GM19239 (cell line): ENCODE results near the gene CYBC1.
A peak's percentile ranks its signal among the peaks of the same experiment; 100 is the strongest.

Source experiments
- DNase-seq: peaks from one replicate; pipeline ENCODE4 v3.0.0; 2011; ENCODE audit warnings: low spot score; ENCODE audit not compliant: insufficient read length
- FAIRE-seq: peaks from 2 replicates; lab custom pipeline; 2011; peaks lifted over from hg19 to GRCh38; lab: Jason Lieb, UNC

The CYBC1 gene

DNA sequence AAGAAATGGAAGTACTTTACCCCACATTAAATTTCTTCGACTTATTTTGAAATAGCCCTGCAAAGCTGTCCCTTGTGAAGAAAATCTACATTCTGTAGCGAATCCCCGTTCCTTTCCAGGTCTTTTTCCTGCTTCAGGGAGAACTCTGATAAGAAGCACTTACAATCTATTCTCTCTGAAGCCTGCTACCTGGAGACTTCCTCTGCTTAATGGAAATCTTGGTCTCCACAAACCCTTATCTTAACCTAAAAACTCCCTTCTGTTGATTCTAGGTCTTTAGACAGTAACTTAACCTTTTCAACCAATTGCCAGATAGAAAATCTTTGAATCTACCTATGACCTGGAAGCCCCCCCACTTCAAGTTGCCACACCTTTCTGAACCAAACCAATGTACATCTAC lies 1.6 kb upstream of the CYBC1 start:
- DNase-seq: no peak
- no peak for FAIRE-seq

DNA sequence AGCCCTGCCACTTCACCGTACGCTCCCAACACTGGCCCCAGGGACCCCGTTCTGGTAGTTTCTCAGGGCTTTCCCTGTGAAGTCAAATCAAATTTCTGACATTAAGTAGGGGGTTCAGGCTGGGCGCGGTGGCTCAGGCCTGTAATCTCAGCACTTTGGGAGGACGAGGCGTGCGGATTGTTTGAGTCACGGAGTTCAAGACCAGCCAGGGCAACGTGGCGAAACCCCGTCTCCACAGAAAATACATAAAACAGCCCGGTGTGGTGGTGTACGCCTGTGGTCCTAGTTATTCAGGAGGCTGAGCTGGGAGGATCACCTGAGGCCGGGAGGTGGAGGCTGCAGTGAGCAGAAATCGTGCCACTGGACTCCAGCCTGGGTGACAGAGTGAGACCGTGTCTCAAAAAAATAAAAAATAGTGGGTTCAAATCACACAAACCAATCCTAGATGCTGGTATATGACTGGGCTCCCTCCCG lies 632 bp downstream of the CYBC1 start:
- DNase-seq: no peak
- FAIRE-seq: no peak

DNA sequence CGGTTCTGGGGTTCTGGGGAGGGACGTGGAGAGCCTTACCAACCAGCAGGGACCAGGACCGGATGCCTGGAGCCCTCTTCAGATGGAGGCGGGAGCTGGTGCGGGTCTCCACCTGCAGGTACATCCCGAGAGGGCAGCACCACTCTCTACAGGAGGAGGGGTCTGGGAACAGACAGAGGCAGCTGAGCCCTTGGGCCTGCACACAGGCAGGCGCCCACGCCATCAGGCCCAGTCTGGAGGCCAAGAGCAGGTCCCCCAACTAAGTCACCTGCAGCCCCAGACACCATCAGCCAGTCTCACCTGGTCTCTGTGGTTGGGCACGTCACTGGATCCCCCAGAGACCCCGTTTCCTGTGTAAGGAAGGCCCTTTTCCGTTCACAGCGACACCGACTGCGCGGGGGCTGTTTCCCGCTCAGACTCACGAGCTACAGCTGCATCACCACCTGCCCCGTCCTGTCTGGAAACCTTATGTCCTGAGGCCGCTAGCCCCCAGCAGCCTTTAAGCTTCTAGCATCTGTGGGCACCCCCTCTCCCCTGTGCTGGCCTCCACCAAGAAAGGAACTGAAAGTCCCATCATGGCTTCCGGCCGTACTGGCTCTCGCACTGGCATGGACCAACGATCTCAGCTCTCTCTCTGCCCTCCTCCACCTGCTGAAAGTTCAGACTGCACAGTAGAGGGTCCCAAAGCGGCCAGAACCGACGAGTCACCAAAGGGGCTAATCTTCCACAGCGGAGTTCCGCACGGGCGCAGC lies 1.2 kb downstream of the CYBC1 start:
- no peak for DNase-seq
- FAIRE-seq: peak; percentile 93

DNA sequence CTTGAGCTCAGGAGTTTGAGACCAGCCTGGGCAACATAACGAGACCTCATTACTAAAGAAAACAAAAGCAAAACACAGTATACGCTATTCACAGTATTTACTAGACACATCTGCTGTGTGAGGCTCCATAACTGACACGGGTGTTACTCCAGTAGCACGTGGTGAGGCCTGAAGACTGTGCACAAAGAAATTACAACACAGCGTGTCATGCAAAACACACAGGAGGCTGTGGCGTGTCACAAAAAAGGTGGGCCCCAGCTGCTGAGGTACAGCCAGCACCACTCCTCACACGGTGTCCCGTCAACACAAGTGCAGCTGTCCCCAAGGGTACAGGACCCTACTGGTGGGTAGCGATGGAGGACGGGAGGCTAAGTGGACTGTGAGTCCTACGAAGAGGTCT lies 2.7 kb downstream of the CYBC1 start:
- DNase-seq (no peak), FAIRE-seq (no peak)

DNA sequence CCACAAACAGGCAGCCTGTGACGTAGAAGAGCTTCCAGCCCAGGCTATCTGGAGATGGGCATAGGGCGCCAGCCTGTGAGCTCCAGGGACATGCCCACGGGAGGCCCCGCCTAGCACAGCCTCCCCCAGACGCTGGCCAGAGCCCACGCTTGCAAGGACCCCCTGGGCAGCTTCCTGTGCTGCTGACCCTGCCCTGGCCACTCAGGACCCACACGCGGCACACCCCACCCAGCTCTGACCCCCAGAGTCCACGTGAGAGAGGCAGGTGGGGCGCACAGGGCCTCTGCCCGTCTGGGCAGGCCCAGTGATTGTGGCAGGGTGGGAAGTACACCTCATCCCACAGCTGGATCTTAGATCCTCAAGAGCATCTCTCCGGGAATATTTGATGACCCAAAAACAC lies 3.9 kb downstream of the CYBC1 start:
- FAIRE-seq (no peak), DNase-seq (no peak)

DNA sequence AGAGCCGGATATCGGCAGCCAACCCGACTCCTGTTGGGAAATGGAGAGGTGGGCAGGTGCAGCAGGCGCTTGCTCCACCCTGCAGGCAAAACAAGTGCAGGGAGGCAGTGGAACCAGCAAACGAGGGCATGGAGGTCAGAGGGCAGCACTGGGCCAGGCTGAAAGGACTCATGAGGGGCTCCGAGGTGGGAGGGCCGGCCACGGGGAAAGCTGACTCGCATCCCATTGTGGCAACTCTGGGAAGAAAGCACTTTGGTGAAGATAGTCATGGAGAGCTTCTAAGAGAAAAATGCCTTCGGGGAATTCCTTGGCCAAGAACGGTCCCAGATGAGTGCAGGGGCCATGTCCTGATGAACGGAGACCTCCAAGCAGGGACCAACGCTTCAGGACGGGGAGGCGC lies 4.4 kb downstream of the CYBC1 start:
- FAIRE-seq: no peak

DNA sequence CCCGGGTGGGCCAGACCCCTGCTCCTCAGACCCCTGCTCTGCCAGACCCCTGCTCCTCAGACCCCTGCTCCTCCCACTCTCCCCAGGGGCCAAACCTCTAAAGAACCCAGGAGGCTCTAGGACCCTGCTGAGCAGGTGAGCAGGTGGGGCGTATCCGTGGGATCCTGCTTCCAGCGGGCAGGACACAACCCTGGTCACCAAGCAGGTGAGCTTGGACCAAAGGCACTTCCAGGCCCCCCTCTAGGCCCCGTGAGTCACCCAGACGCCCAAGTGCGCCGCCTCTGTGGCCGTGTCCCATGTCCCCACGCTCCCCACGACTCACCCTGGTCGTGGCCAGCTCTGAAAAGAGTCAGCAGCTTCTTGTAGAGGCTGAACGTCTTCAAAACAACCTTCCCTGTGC lies 5.0 kb downstream of the CYBC1 start:
- FAIRE-seq: no peak

More for the DNA sequence above, 4.4 kb downstream of the CYBC1 start:
- DNase-seq: no peak

DNA sequence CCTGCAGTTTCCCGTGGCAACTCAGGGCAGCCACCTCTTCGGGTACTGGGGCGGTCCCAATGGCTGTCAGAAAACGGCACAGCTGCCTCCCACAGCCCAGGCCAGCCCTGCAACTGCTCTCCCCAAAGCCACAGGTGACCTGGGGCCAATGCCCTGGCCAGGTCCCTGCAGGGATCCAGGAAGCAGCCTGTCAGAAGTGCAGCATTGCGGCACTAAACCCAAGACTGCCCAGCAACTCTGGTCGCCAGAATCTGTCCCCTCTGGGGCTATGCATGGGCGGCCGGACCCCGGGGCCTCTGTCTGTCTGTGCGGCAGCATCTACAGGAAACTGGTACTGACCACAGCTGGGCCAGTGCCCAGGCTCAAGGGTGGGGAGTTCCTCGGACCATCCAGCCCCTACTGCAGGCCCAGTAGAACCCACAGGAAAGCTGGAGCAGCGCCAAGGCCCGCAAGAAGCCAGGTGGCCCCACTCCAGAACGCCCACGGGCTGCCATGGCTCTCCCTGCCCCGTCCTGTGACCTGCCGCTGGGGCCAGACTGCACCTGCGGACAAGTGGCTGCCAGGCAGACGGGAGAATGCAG lies 5.5 kb downstream of the CYBC1 start:
- no peak for FAIRE-seq
- DNase-seq: no peak

More for the DNA sequence above, 5.0 kb downstream of the CYBC1 start:
- DNase-seq: no peak

DNA sequence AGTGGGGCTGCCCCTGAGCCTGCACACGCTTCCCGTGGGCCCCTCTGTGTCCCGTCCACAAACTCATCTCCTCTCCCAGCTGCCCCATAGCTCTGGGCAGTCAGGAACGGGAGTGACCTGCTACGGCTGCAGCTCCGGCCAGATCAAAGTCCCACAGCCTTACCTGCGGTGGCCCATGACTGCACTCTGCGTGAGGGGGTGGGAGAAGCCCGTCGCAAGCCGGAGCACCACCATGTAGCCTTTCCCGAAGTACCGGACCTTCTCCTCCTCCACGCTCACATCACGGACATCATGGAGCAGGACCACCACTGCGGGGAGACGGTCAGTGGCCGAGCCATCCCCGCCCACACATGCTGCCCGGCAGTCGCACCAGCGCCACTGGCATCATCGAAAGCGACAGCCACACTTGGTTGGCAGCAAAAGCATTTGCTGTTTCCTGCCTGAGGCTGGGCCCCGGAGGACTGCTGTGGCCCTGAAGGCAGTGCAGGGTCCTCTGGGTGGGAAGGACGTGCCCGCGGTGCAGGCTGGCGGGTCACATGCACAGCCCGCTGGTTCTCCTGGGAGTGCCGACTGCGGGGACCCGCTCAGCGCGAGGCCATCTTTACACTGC lies 6.2 kb downstream of the CYBC1 start:
- FAIRE-seq: no peak

DNA sequence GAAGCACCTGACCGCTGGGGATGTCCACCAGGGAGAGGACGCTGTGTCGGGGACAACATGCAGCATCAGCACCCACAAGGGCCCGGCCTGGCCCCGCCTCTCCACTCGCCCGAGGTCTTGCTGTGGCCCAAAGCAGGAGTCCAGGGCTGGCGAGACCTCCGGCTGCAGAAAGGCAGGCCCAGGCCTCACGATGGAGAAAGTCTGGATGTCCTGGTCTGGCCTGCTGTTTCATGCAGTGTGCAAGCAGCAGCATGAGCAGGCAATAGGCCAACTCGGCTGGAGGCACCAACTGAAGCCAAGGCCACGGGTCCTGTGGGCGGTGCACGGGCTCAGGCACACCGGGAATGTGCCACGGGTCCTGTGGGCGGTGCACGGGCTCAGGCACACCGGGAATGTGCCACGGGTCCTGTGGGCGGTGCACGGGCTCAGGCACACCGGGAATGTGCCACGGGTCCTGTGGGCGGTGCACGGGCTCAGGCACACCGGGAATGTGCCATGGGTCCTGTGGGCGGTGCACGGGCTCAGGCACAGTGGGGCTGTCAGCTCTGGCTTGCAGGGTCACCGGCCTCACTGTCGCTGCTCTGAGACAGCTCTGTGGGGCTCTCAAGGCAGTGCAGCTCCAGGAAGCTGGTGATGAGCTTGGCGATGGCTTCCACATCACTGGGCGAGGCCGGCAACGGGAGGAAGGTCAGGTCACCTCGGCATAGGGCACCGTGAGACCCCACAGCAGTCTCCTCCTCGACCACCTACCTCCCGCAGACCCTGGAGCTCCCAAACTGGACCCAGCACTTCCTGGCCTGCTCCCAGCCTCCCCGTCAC lies 6.9 kb downstream of the CYBC1 start:
- no peak for FAIRE-seq

More for the DNA sequence above, 6.2 kb downstream of the CYBC1 start:
- DNase-seq: no peak

DNA sequence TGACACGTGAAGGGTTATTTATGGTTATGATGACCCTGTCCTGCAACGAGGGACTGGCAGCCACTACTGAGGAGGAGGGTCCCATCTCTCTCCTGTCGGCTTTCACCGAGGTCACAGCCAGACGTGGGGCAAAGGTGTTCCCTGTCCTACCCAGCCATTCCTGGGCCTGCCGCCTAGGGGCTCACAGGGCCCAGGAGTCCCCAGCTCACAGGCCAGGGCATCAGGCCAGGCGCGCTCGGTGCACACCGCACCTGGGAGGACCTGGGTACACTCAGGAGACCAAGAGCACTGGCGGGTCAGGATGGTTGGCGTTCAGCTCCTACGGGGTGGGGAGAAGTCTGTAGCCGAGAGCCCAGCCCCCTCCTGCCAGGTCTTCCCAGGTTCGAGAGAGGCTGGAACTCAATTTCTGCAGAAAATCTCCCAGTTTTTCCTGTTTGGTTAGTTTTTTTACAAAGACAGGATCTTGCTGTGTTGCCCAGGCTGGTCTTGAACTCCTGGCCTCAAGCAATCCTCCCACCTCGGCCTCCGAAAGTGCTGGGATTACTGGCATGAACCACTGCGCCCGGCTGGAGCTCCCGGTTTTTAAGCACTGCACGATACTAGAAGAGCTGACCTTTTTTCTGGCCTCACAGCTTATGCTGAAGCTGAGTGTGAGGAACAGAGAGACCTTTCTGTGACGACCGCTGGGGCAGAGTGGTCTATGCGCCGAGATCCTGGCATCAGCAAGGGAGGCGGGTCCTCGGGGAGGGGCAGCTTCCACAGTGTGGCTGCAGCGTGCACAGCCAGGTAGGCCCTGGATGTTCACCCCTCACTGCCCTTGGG lies 7.7 kb downstream of the CYBC1 start:
- no peak for FAIRE-seq
- DNase-seq: no peak

More for the DNA sequence above, 6.9 kb downstream of the CYBC1 start:
- no peak for DNase-seq

DNA sequence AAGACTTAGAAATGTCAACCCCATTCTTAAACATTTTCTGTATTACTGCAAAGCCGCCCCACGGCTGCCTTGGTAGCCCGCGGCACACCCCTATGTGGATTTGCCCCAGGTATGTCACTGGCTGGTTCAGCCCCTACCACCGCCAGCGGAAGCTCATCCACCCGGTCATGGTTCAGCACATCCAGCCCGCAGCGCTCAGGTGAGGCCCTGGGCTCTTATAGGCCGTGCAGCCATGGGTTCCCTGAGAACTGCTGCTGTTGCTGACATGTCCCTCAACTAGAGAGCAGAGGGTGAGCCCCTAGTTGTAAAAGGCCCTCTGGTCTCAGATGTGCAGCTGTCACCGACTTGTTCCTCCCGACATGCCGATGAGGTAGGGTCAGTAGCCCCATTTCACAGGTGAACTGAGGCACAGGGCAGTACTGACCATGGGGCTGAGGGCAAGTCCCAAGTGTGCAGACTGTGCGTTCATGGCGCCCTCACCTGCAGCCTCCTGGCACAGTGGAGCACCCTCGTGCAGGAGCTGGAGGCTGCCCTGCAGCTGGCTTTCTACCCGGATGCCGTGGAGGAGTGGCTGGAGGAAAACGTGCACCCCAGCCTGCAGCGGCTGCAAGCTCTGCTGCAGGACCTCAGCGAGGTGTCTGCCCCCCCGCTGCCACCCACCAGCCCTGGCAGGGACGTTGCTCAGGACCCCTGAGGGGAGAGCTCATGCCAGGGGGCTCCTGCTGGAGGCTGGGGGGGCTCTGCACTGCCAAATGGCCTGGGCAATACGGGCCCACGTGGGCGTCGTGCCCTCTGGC lies 8.7 kb downstream of the CYBC1 start:
- no peak for FAIRE-seq
- DNase-seq: no peak

DNA sequence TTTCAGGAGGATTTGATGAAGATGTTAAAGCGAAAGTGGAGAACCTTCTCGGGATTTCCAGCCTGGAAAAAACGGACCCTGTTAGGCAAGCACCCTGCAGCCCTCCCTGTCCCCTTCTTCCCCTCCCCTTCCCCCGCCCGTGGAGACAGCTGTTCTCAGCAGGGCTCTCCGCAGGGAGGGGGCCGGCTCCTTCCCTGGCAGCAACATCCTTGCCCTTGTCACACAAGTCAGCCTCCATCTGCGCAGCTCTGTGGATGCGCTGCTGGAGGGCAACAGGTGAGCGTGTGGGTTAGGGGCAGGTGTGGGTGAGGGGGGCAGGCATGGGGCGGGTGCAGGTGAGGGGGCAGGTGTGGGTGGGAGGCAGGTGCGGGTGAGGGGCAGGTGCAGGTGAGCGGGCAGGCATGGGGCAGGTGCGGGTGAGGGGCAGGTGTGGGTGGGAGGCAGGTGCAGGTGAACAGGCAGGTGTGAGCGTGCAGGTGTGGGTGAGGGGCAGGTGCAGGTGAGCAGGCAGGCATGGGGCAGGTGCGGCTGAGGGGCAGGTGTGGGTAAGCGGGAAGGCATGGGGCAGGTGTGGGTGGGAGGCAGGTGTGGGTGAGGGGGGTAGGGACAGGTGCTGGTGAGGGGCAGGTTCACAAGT lies 9.4 kb downstream of the CYBC1 start:
- no peak for FAIRE-seq
- no peak for DNase-seq

DNA sequence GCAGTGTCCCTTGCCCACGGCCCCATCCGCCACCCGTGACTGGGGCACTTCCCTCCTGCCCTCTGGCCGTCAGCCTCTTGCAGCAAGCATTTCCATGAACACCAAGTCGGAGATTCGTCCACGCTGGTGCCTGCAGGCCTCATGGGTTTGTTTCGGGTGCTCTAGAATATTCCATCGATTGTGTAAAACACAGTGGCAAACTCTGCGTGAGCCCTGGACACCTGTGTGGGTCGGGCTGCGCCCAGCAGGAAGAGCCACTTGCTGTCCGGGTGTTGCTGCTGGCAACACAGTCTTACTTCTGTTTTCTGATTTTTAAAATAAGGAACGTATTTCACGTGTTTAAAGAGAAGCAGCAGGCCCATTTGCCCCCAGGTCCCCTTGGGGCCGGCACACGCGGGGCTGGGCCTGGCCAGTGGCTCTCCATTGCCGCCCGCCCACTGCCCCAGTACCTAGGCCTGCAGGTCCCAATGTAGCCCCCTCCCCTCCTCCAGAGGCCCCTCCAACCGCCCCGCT lies 10.0 kb downstream of the CYBC1 start:
- no peak for FAIRE-seq
- no peak for DNase-seq

DNA sequence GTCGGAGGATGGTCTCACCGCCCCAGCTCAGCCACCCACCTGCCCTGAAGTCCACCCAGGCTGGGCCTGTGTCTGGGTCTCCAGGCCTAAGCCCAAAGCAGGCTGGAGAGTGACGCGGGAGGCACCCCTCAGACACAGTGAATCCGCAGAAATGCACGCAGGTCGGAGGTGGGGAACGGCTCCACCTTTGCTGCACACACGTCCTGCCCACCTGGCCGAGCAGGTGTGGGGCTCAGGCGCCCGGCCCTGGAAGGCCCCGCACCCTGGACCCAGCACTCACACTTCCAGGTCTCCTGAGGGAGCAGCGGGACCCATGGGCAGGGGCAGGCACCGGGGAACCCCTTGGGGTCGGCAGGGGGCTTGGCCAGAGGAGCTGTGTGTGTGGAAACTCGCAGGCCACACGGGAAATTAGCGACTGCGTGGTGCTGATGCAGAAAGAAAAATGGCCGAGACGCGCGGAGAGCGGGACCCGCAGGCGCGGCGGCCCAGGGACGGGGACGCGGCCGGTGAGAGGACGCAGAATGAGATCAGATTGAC lies 10.7 kb downstream of the CYBC1 start:
- FAIRE-seq: no peak
- DNase-seq: no peak

DNA sequence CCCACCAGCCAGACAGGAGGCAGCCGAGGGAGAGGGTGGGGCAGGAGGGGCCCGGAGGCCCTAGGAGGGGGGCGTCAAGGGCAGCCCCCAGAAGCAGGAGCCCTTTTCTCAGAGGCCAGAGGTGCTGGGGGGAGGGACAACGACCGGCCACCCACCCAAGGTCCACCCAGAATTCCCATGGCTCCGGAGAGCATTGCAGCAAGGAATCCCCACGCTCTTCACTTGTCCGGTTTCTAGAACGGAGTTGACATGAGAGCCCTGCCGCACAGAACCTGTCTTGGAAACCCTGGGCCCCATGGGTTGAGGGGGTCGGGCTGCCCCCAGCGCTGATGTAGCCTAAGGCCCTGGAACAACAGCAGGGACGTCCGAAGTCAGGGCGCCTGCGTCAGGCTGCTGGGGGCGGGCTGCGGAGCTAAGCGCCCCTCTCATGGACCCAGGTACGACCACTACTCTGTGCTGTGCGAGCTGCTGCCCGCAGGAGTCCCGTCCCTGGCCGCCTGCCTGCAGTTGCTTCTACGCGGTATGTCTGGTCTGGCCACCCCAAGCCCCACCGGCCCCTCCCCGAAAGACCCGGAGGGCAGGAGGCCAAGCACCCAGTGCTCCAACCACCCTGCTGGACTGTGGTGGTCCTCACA lies 11.2 kb downstream of the CYBC1 start:
- FAIRE-seq: no peak
- DNase-seq: no peak

DNA sequence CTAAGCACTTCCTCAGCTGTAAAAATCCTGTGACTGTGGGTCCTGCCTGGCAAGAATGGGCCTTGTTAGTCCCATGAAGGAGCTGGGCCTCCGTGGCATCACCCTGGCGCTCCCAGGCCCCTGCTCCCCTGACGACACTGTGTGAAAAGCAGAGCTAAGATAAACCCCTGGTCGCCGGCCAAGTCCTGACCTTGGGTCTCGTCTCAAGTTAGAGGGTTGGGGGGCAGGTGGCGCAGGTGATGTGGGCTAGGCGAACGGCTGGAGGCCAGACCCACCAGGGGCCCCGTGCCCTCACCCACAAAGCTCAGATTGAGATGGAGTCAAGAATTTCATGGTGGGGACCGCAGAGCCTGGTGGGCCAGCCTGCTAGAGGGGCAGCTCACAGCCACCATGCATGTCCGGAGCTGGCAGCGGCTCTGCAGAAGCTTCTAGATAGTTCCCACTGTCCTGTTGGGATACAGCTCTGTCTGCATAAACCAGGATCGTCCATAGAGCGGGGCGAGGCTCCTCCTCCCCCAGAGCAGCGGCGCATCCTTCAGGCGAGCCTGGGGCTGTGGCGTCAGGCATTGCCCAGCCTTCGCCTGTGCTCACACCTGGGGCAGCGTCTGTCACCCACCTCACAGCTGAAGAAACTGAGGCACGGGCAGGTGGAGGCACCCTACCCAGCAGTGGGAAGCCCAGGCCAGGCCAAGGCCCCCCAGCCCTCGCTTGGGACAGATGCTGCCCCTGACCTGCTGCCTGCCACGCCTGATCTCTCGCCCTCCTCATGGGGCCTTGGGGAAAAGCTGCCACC lies 12.0 kb downstream of the CYBC1 start:
- DNase-seq (no peak), FAIRE-seq (no peak)
